Colonic mucosa (tissue), 4 donors: ENCODE results near the gene PDF. TPM values are rescaled to one million over a fixed set of nuclear protein-coding genes. Genes with fewer than 3 reads are reported as not detected.

ENCODE experiments used
- DNase-seq: peaks from one replicate; pipeline ENCODE4 v3.0.0-alpha.2; 2020
- H3K27ac ChIP-seq: fragments of 200-600 bp; one replicate; pipeline ENCODE4 v1.8.0; 2021
- H3K27me3 ChIP-seq: fragments of 200-600 bp; one replicate; pipeline ENCODE4 v1.8.0; 2021
- H3K36me3 ChIP-seq: fragments of 200-600 bp; one replicate; pipeline ENCODE4 v1.8.0; 2021
- H3K4me1 ChIP-seq: fragments of 200-600 bp; one replicate; pipeline ENCODE4 v1.8.0; 2021; ENCODE audit warnings: mild to moderate bottlenecking
- H3K4me3 ChIP-seq: fragments of 200-600 bp; one replicate; pipeline ENCODE4 v1.8.0; 2021
- H3K9ac ChIP-seq, 2 donors: one replicate each; pipeline ENCODE4 v1.7.0; 2013; ENCODE audit warnings: control low read depth in 2 of 2, low read depth in 2 of 2, low read length in 2 of 2
- H3K9me3 ChIP-seq: fragments of 200-600 bp; one replicate; pipeline ENCODE4 v1.8.0; 2021
- CTCF ChIP-seq: fragments of 200-600 bp; IDR thresholded peaks from one replicate; pipeline ENCODE4 v1.8.0; 2022; ENCODE audit warnings: antibody characterized with exemption, mild to moderate bottlenecking
- intact Hi-C: fragments of 100-400 bp; cut with DNase I; formaldehyde crosslinking; loops from one replicate; pipeline ENCODE4 v1.14.1; 2022
- total RNA-seq, 2 donors: library from RNA; stranded (reverse); fragmentation: NEBNext Ultra II Directional in 1 of 2; extraction: Animal tissue kit (Norgen Biotek cat#: 25700) in 1 of 2; gene quantifications; one replicate each; pipeline ENCODE4 v1.2.1, GENCODE V29; 2021
- donor health status: healthy.
- donor health status: DM: no; HTN: no; CAD: no.
- donor health status: DM: no; HTN: no; CAD: no.

The PDF gene
- total RNA-seq, 2 donors from 2014 or later = 13.2 to 35.1 TPM

GRCh38 chr16:69371564-69371963 lies 41.2 kb upstream of the PDF start:
- no peaks in the 10 kb centered on the region for H3K27me3 ChIP-seq
- no peak overlapping the region for H3K9ac ChIP-seq
- H3K4me1 ChIP-seq = no peaks in the 10 kb centered on the region
- DNase-seq = no peak
- no peaks in the 10 kb centered on the region for H3K9me3 ChIP-seq
- TF ChIP-seq CTCF = no peak
- H3K27ac ChIP-seq = no peak overlapping the region
- H3K36me3 ChIP-seq = peaks cover 5% of the 10 kb centered on the region
- intact Hi-C loops = loop anchor here (10.0 kb wide), 1 partner anchor 57 kb away; the partner anchor contains the start of gene VPS4A
- no peak overlapping the region for H3K4me3 ChIP-seq

- Histone ChIP-seq H3K4me3 (no peak overlapping the region), H3K27ac (no peak overlapping the region), H3K36me3 (peaks cover 17% of the 10 kb centered on the region), H3K9ac (no peak overlapping the region), H3K9me3 (no peaks in the 10 kb centered on the region), H3K4me1 (no peaks in the 10 kb centered on the region), H3K27me3 (no peaks in the 10 kb centered on the region)
- no peak for TF ChIP-seq CTCF
- DNase-seq = no peak
- intact Hi-C loops = no loop called here
These were observed 38.5 kb upstream of the PDF start for GRCh38 chr16:69368866-69369265.

GRCh38 chr16:69367980-69368379 lies 37.6 kb upstream of the PDF start:
- Histone ChIP-seq H3K27me3 (no peaks in the 10 kb centered on the region), H3K9me3 (no peaks in the 10 kb centered on the region), H3K4me1 (no peaks in the 10 kb centered on the region), H3K27ac (no peak overlapping the region), H3K36me3 (peaks cover 17% of the 10 kb centered on the region), H3K4me3 (no peak overlapping the region), H3K9ac (no peak overlapping the region)
- no peak for TF ChIP-seq CTCF
- intact Hi-C loops = no loop called here
- DNase-seq = no peak

- no peaks in the 10 kb centered on the region for H3K9me3 ChIP-seq
- no peak for TF ChIP-seq CTCF
- no peak overlapping the region for H3K9ac ChIP-seq
- H3K36me3 ChIP-seq = peaks cover 12% of the 10 kb centered on the region
- no peak overlapping the region for H3K27ac ChIP-seq
- no peak overlapping the region for H3K4me3 ChIP-seq
- DNase-seq = no peak
- H3K27me3 ChIP-seq = no peaks in the 10 kb centered on the region
- no peaks in the 10 kb centered on the region for H3K4me1 ChIP-seq
- intact Hi-C loops = no loop called here
These were observed 36.0 kb upstream of the PDF start for GRCh38 chr16:69366431-69366830.

GRCh38 chr16:69365901-69366300 lies 35.5 kb upstream of the PDF start:
- no peak overlapping the region for H3K9ac ChIP-seq
- H3K9me3 ChIP-seq = no peaks in the 10 kb centered on the region
- DNase-seq = no peak
- H3K27me3 ChIP-seq = no peaks in the 10 kb centered on the region
- intact Hi-C loops = no loop called here
- H3K4me1 ChIP-seq = no peaks in the 10 kb centered on the region
- no peak overlapping the region for H3K4me3 ChIP-seq
- peaks cover 12% of the 10 kb centered on the region for H3K36me3 ChIP-seq
- TF ChIP-seq CTCF = no peak
- H3K27ac ChIP-seq = no peak overlapping the region

GRCh38 chr16:69364088-69364487 lies 33.7 kb upstream of the PDF start:
- no peaks in the 10 kb centered on the region for H3K9me3 ChIP-seq
- no peaks in the 10 kb centered on the region for H3K4me1 ChIP-seq
- no peak overlapping the region for H3K4me3 ChIP-seq
- H3K27me3 ChIP-seq = no peaks in the 10 kb centered on the region
- no peak for TF ChIP-seq CTCF
- no peak for DNase-seq
- no peak overlapping the region for H3K9ac ChIP-seq
- intact Hi-C loops = no loop called here
- peaks cover 12% of the 10 kb centered on the region for H3K36me3 ChIP-seq
- no peak overlapping the region for H3K27ac ChIP-seq
